AG04449 (cell line): ENCODE measurements around the gene IFRD2.

ENCODE experiments used
- CTCF ChIA-PET: fragments of 350-600 bp; formaldehyde crosslinking; extraction: SDS; loops from one replicate; lab custom pipeline; 2021; ENCODE audit warnings: antibody characterized with exemption; lab: Yijun Ruan, JAX
- POLR2A ChIA-PET: fragments of 400-600, 350-600 bp; formaldehyde crosslinking; extraction: SDS; loops from one replicate; lab custom pipeline; 2020; ENCODE audit warnings: antibody characterized with exemption, inconsistent platforms; lab: Yijun Ruan, JAX
- DNase-seq: peaks from one replicate; pipeline ENCODE4 v3.0.0-alpha.2; 2010; ENCODE audit warnings: low read depth, low spot score
- H3K4me3 ChIP-seq: 2 replicates; pipeline ENCODE4 v1.5.1; 2011; ENCODE audit warnings: low read depth, mild to moderate bottlenecking, control low read depth, low read length
- CTCF ChIP-seq: IDR thresholded peaks from one replicate; pipeline ENCODE4 v1.5.1; 2011; ENCODE audit warnings: mild to moderate bottlenecking, moderate library complexity, low read length, control low read depth, inconsistent platforms; ENCODE audit not compliant: insufficient read depth; ENCODE audit errors: missing control alignments

Gene IFRD2

DNA sequence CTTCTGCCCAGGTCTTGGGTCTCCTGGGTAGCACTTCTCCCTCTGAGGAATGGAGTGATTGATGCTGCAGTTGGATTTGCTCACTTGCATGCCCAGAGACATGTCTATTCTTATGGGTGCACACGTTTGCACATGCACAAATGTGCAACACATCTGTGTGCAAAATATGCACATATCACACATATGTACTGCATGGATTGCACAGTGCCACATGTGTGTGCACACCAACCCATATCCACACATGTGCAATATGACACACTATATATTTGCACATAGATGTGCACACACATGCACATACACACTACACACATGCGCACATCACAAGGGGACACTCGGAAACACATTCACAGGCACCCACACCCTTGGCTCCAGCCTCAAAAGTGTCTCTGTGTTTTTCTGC is 24.0 kb downstream of the IFRD2 start:
- H3K4me3 ChIP-seq, result no peak overlapping the region
- ChIA-PET POLR2A (interaction anchor here (0.7 to 1.9 kb wide), 2 partner anchors 24 to 32 kb away, joined by 3 to 10 read pairs; partner anchors contain the start of genes GNAI2 and IFRD2), CTCF (interaction anchor here (22.2 to 40.0 kb wide), 2 partner anchors 30 to 75 kb away, joined by 303 to 1609 read pairs; partner anchors contain the start of genes GNAI2 and GNAT1)
- TF ChIP-seq CTCF, result no peak
- DNase-seq, result no peak

DNA sequence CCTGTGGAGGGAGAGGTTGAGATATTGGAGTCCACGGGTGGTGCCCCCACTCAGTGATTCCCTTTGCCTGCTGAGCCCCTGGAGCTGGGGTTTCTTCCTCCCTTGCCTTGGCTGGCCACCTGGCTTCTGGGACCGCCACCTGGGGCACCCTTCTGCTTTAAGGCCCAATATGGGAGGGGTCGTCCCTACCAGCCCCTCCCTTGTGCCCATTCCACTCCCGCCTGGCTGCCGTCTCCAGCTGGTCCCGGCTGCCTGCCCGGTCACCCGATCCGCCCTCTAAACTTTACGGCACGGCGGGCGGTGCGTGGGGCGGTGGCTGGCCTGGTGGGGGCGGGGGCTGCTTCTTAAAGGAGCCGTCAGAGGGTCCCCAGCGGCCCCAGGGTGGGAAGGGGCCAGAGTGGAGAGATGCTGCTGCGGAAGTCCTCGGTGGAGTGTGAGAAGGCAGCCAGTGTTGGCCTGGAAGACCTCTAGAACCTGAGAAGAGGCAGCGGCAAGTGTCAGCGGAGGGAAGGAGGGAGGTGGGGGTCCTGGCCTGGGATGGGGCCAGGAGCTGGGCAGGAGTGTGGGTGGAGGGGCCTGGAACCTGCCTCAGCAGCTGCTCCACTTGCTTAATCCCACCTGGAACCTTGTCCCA is 24.8 kb downstream of the IFRD2 start:
- TF ChIP-seq CTCF, result no peak
- ChIA-PET POLR2A (interaction anchor here (0.7 to 2.0 kb wide), 3 partner anchors 21 to 31 kb away, joined by 3 to 10 read pairs (median 10); partner anchors contain the start of genes GNAI2 and IFRD2), CTCF (interaction anchor here (22.2 to 40.0 kb wide), 2 partner anchors 29 to 74 kb away, joined by 303 to 1609 read pairs; partner anchors contain the start of genes GNAI2 and GNAT1)
- DNase-seq, result no peak
- peak overlapping the region; percentile 57 for H3K4me3 ChIP-seq

GRCh38 chr3:50266836-50267235 is 25.4 kb downstream of the IFRD2 start:
- POLR2A ChIA-PET, result interaction anchor here (1.9 to 2.0 kb wide), 2 partner anchors 20 to 31 kb away, joined by 10 read pairs; partner anchors contain the start of gene GNAI2
- peak overlapping the region; percentile 57 for H3K4me3 ChIP-seq
- CTCF ChIA-PET, result interaction anchor here (1.4 to 40.0 kb wide), 3 partner anchors 8 to 73 kb away, joined by 9 to 1609 read pairs (median 303); partner anchors contain the start of genes GNAI2 and GNAT1
- DNase-seq, result no peak
- TF ChIP-seq CTCF, result no peak

GRCh38 chr3:50266017-50266416 is 26.2 kb downstream of the IFRD2 start:
- DNase-seq, result no peak
- H3K4me3 ChIP-seq, result no peak overlapping the region
- TF ChIP-seq CTCF, result no peak
- ChIA-PET POLR2A (interaction anchor here (2.0 to 2.2 kb wide), 2 partner anchors 19 to 30 kb away, joined by 9 to 10 read pairs; partner anchors contain the start of gene GNAI2), CTCF (interaction anchor here (0.8 to 40.0 kb wide), 4 partner anchors 9 to 145 kb away, joined by 3 to 1609 read pairs (median 156); partner anchors contain the start of genes GNAI2 and GNAT1)

DNA sequence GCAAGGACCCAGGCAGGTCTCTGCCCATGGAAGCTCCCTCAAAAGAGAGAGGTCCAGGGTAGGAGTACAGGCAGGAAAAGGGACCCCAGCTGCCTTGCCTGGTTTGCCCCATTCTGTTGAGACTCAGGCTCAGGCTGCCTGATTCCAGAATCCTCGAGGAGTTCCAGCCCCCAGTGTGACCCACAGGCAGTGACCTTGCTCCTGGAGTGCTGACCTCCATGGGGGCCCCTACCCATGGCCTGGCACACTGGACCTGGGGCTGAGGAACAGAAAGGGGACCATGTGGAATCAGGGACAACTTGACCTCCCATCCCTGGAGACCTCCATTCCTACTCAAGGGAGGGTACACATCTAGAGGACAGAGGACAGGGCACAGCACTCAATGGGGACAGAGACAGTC is 26.7 kb downstream of the IFRD2 start:
- POLR2A ChIA-PET, result interaction anchor here (2.0 to 2.9 kb wide), 3 partner anchors 19 to 30 kb away, joined by 9 to 14 read pairs (median 10); partner anchors contain the start of gene GNAI2
- H3K4me3 ChIP-seq, result no peak overlapping the region
- no peak for DNase-seq
- no peak for TF ChIP-seq CTCF
- CTCF ChIA-PET, result interaction anchor here (0.8 to 40.0 kb wide), 5 partner anchors 9 to 144 kb away, joined by 3 to 1609 read pairs (median 9); partner anchors contain the start of genes GNAI2 and GNAT1
